HFF-Myc (cell line): ENCODE measurements around the gene RD3L.

Experiments used
- DNase-seq: peaks from one replicate; pipeline ENCODE4 v3.0.0-alpha.2; 2011; ENCODE audit warnings: low read depth; ENCODE audit errors: extremely low read depth
- H3K4me3 ChIP-seq: replicated peaks from 2 replicates; pipeline ENCODE4 v1.5.1; 2011; ENCODE audit warnings: low read depth, mild to moderate bottlenecking, control low read depth, low read length
- CTCF ChIP-seq: IDR thresholded peaks from 2 replicates; pipeline ENCODE4 v1.5.1; 2012; ENCODE audit warnings: mild to moderate bottlenecking, low read depth, low read length, control low read depth; ENCODE audit errors: missing control alignments

Gene RD3L

GRCh38 chr14:103948442-103948841, 6.1 kb upstream of the RD3L start:
- TF ChIP-seq CTCF, result no peak
- DNase-seq, result no peak
- H3K4me3 ChIP-seq, result no peak overlapping the region

- TF ChIP-seq CTCF, result no peak
- no peak overlapping the region for H3K4me3 ChIP-seq
- DNase-seq, result no peak
Measured at GRCh38 chr14:103946975-103947374, 4.6 kb upstream of the RD3L start.

- H3K4me3 ChIP-seq, result no peak overlapping the region
- no peak for TF ChIP-seq CTCF
- DNase-seq, result no peak
Measured at GRCh38 chr14:103943673-103944072, 1.3 kb upstream of the RD3L start.

GRCh38 chr14:103941462-103941861, 867 bp downstream of the RD3L start:
- no peak for DNase-seq
- no peak overlapping the region for H3K4me3 ChIP-seq
- TF ChIP-seq CTCF, result no peak

- no peak for DNase-seq
- no peak overlapping the region for H3K4me3 ChIP-seq
- no peak for TF ChIP-seq CTCF
Measured at GRCh38 chr14:103935102-103935501, 7.2 kb downstream of the RD3L start.

GRCh38 chr14:103932791-103933490, 9.4 kb downstream of the RD3L start:
- DNase-seq, result no peak
- no peak overlapping the region for H3K4me3 ChIP-seq
- TF ChIP-seq CTCF, result no peak

- no peak for DNase-seq
- H3K4me3 ChIP-seq, result no peak overlapping the region
- TF ChIP-seq CTCF, result no peak
Measured at GRCh38 chr14:103931422-103931821, 10.9 kb downstream of the RD3L start.
